GM12891 (cell line): Measurements from ENCODE around the gene GPR152.

Experiments used
- DNase-seq: peaks from one replicate; pipeline ENCODE4 v3.0.0; 2011; ENCODE audit warnings: low spot score; ENCODE audit not compliant: insufficient read length
- FAIRE-seq: peaks from 2 replicates; lab custom pipeline; 2011; peaks lifted over from hg19 to GRCh38; lab: Jason Lieb, UNC
- PAX5 ChIP-seq: IDR thresholded peaks from 2 replicates; pipeline ENCODE4 v1.6.1; 2011; ENCODE audit warnings: low read length, moderate library complexity, mild to moderate bottlenecking; ENCODE audit not compliant: insufficient read depth, severe bottlenecking
- POLR2A ChIP-seq: IDR thresholded peaks from 2 replicates; pipeline ENCODE4 v1.6.1; 2011; ENCODE audit warnings: low read depth, low read length, control low read depth
- POLR2AphosphoS5 ChIP-seq: IDR thresholded peaks from 2 replicates; pipeline ENCODE4 v1.6.1; 2011; ENCODE audit warnings: low read depth, low read length, control low read depth
- POU2F2 ChIP-seq: IDR thresholded peaks from 2 replicates; pipeline ENCODE4 v1.6.1; 2011; ENCODE audit warnings: low read depth, mild to moderate bottlenecking, control low read depth, low read length, moderate library complexity
- SPI1 ChIP-seq: IDR thresholded peaks from 2 replicates; pipeline ENCODE4 v1.6.1; 2011; ENCODE audit warnings: low read depth, low read length, control low read depth
- TAF1 ChIP-seq: IDR thresholded peaks from 2 replicates; pipeline ENCODE4 v1.6.1; 2011; ENCODE audit warnings: low read depth, low read length, control low read depth

The GPR152 gene

DNA sequence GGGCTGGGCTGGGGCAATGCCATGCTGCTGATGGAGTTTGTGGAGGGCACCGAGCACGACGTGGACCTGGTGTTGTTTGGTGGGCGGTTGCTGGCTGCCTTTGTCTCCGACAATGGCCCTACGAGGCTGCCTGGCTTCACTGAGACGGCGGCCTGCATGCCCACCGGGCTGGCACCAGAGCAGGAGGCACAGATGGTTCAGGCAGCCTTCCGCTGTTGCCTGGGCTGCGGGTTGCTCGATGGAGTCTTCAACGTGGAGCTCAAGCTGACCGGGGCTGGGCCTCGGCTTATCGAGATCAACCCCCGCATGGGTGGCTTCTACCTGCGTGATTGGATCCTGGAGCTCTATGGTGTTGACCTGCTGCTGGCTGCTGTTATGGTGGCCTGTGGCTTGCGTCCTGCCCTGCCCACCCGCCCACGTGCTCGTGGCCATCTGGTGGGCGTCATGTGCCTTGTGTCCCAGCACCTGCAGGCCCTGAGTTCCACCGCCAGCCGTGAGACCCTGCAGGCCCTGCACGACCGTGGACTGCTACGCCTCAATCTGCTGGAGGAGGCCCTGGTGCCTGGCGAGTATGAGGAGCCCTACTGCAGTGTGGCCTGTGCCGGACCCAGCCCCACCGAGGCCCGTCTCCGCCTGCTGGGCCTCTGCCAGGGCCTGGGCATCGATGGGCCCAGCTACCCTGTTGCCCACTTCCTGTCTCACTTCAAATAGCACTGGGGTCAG is 28.5 kb downstream of the GPR152 start:
- FAIRE-seq (no peak), DNase-seq (no peak)
- TF ChIP-seq PAX5, result no peak
- TF ChIP-seq POLR2A, result no peak
- TF ChIP-seq POLR2AphosphoS5, result no peak
- no peak for TF ChIP-seq SPI1
- TF ChIP-seq POU2F2, result no peak
- TF ChIP-seq TAF1, result no peak

DNA sequence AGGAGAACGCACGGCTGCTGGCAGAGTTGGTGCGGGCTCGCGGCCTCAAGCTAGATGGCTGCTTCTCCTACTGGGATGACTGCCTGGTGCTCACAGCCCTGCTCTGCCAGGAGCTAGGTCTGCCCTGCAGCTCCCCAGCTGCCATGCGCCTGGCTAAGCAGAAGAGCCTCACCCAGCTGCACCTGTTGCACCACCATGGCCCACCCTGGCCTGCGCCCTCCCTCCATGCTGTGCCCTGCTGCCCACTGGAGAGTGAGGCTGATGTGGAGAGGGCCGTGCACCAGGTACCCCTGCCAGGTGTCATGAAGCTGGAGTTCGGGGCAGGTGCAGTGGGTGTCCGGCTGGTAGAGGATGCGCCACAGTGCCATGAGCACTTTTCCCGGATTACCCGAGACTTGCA is 29.1 kb downstream of the GPR152 start:
- FAIRE-seq, result no peak
- TF ChIP-seq TAF1 (no peak), POLR2AphosphoS5 (no peak), POLR2A (no peak), SPI1 (no peak), POU2F2 (no peak), PAX5 (no peak)
- DNase-seq, result no peak

DNA sequence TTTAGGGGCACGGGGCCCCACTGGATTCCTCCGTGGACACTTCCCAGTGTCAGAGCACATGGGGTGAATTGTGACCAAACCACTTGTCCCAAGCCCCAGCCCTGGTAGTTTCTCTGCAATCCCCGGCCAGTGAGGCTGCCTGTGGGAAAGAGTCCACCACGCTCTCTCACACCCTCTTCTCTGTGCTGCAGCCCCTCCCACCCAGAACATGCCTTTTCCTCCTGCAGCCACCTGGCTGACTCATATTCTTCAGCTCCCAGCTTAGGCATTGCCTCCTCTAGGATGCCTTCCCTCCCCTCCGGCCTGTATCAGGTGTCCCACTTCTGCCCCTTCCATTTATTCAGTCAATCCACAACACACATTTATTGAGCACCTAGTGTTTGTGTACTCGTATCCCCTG is 29.6 kb downstream of the GPR152 start:
- FAIRE-seq (no peak), DNase-seq (no peak)
- TF ChIP-seq POU2F2 (no peak), PAX5 (no peak), TAF1 (no peak), SPI1 (no peak), POLR2AphosphoS5 (no peak), POLR2A (no peak)

DNA sequence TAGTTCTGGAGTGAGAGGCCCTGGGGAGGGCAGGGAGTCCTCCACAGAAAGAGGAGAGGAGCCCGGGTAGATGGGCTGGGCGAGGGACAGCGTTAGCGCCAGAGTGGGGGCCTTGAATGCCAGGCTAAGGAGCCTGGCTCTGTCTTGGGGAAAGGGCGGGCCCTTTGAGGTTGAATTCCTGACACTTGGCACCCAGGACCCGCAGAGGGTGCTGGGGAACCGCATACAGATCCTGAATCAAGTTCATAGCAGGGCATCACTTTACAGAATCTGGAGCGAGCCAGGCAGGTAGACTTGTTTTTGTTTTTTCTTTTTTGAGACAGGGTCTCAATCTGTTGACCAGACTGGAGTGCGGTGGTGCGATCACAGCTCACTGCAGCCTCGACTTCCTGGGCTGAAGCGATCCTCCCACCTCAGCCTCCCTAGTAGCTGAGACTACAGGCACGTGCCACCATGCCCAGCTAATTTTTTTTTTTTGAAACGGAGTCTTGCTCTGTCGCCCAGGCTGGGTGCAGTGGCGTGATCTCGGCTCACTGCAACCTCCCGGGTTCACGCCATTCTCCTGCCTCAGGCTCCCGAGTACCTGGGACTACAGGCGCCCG is 31.0 kb downstream of the GPR152 start:
- DNase-seq, result no peak
- TF ChIP-seq TAF1 (no peak), POLR2A (no peak), SPI1 (no peak), POU2F2 (no peak), POLR2AphosphoS5 (no peak), PAX5 (no peak)
- FAIRE-seq, result no peak

DNA sequence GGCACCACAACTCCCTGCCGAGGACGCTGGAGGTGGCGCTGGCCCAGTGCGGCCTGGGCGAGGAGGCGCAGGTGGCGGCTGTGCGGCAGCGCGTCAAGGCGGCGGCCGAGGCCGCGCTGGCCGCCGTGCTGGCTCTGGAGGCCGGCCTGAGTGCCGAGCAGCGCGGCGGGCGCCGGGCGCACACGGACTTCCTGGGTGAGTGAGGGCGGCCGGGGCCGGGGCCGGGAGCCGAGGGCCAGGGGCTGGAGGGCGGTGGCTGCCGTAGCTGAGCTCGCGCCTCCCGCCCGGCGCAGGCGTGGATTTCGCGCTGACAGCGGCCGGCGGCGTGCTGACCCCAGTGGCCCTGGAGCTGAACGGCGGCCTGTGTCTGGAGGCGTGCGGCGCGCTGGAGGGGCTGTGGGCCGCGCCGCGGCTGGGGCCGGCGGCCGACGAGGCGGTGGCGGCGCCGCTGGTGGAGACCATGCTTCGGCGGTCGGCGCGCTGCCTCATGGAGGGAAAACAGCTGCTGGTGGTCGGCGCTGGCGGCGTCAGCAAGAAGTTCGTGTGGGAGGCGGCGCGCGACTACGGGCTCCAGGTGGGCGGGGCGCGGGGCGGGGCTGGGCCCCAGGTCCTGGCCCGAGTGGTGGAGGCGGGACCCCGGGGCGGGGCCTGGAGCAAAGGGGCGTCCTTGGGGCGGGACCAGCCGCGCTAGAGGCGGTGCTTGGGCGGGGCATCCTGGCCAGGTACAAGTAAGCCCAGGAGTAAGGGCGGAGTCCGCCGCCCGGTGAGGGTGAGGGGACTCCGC is 31.7 kb downstream of the GPR152 start:
- TF ChIP-seq PAX5 (peak; percentile 16), TAF1 (no peak), POLR2AphosphoS5 (no peak)
- FAIRE-seq (peak; percentile 98), DNase-seq (peak; percentile 99)

DNA sequence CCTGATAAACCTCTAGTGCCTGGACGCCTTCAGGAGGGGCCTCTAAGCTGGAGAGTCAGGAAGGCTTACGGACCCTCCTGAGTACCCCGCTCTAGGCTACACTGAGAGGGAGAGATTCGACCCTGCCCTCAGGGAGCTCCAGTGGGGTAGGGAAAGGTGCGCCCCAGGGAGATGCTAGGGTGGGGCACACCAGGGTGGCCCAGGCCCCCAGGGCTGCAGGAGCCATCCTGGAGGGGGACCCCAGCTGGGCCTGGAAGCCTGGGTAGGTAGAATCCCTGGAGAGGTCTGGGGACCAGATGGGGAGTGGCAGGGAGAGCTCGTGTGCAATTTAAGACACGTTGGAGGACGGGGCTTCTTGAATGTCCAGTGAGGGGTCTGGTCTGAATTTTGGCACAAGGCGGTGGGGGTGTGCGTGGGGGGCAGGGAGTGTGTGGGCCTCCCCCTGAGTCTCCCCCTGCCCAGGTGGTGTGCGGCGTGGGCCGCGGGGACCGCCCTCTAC is 32.3 kb downstream of the GPR152 start:
- DNase-seq (no peak), FAIRE-seq (no peak)
- no peak for TF ChIP-seq POLR2AphosphoS5
- no peak for TF ChIP-seq SPI1
- no peak for TF ChIP-seq PAX5
- no peak for TF ChIP-seq POLR2A
- TF ChIP-seq POU2F2, result no peak
- no peak for TF ChIP-seq TAF1

DNA sequence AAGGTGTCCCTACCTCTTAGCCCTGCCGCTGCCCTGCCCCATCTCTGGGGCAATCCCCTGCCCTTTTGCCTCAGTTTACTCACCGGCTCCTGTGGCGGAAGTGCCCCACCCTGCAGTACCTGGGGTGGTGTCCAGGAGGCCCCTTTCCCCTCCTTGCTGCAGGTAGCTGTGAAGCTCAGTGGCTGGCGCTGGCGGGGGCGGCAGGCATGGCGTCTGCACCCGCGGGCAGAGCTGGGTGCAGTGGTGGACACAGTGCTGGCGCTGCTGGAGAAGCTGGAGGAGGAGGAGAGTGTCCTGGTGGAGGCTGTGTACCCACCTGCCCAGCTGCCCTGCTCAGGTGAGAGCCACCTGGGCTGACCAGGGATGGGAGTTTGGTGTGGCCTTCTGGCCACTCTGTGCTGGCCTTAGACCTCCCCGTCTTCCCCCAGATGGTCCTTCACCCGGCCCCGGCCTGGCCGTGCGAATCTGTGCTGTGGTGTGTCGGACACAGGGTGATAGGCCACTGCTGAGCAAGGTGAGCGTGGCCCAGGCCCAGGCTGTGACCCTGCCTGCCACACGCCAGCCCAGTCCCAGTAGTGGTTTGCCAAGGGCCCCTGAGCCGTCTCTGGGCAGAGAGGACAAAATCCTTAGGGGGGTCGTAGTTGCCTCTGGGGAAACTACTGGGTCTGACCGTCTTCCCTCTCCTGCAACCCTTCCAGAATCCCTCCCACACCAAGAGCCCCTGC is 33.0 kb downstream of the GPR152 start:
- FAIRE-seq, result no peak
- DNase-seq, result no peak
- no peak for TF ChIP-seq POLR2AphosphoS5
- no peak for TF ChIP-seq POLR2A
- TF ChIP-seq POU2F2, result no peak
- TF ChIP-seq TAF1, result no peak
- no peak for TF ChIP-seq PAX5
- TF ChIP-seq SPI1, result no peak

DNA sequence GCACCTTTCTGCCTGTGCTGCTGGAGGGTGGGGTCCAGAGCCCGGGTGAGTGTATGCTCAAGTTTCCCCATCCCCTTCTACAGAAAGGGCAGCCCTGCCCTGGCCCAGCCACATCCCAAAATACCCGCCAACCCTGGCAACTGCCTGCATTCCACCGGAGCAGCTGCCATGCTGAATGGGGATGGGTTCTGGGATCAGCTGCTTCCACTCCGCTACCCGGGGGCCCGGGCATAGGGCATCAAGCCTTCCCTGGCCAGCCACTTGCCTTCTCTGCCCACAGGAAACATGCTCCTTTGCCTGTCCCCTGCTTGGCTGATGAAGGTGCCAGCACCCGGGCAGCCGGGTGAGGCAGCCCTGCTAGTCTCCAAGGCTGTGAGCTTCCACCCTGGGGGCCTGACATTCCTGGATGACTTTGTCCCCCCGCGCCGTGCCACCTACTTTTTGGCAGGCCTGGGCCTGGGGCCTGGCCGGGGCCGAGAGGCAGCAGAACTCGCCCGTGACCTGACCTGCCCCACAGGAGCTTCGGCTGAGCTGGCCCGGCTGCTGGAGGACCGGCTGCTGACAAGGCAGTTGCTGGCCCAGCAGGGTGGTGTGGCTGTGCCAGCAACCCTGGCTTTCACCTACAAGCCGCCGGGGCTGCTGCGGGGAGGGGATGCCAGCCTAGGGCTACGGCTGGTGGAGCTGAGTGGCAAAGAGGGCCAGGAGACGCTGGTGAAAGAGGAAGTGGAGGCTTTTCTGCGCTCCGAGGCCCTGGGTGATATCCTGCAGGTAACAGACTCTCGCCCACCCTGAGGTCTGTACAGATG is 33.9 kb downstream of the GPR152 start:
- DNase-seq, result no peak
- FAIRE-seq, result peak; percentile 60
- TF ChIP-seq TAF1 (no peak), SPI1 (peak; percentile 83)
